DND-41 (cell line): ENCODE results near the gene NIBAN1.

Source experiments
- ATAC-seq: fragments of 200-7000 bp; cut with Tn5 transposase; 3 replicates; pipeline ENCODE4 v1.9.1; 2021; ENCODE audit warnings: low read depth; ENCODE audit not compliant: insufficient read depth
- DNase-seq: peaks from one replicate; pipeline ENCODE4 v3.0.0-alpha.2; 2020
- H2AFZ ChIP-seq: 2 replicates; pipeline ENCODE4 v1.6.0; 2012; ENCODE audit warnings: low read depth, low read length
- H3K27ac ChIP-seq: 2 replicates; pipeline ENCODE4 v1.5.1; 2012; ENCODE audit warnings: low read length, inconsistent platforms
- H3K27me3 ChIP-seq: fragments of 200-600 bp; sonication (generic); 2 replicates; pipeline ENCODE4 v1.6.0; 2012; ENCODE audit warnings: low read length, mild to moderate bottlenecking, inconsistent platforms; ENCODE audit not compliant: insufficient read depth, poor library complexity
- H3K36me3 ChIP-seq: 2 replicates; pipeline ENCODE4 v1.5.1; 2012; ENCODE audit warnings: low read length, inconsistent platforms; ENCODE audit not compliant: insufficient read depth
- H3K4me1 ChIP-seq: 2 replicates; pipeline ENCODE4 v1.5.1; 2012; ENCODE audit warnings: mild to moderate bottlenecking, low read length; ENCODE audit not compliant: insufficient read depth
- H3K4me2 ChIP-seq: 2 replicates; pipeline ENCODE4 v1.6.0; 2012; ENCODE audit warnings: mild to moderate bottlenecking, moderate library complexity, low read length, inconsistent platforms; ENCODE audit not compliant: insufficient read depth
- H3K4me3 ChIP-seq, 2 experiments: fragments of 200-600 bp in 1 of 2; shearing (Covaris generic) in 1 of 2; 2 replicates each; pipeline ENCODE4 v1.5.1; 2012 to 2016; ENCODE audit warnings: inconsistent platforms in 2 of 2, low read length in 2 of 2, mild to moderate bottlenecking in 2 of 2, low read depth in 1 of 2, moderate library complexity in 1 of 2
- H3K79me2 ChIP-seq: 2 replicates; pipeline ENCODE4 v1.6.0; 2012; ENCODE audit warnings: low read length, inconsistent platforms; ENCODE audit not compliant: insufficient read depth
- H3K9ac ChIP-seq: 2 replicates; pipeline ENCODE4 v1.6.0; 2012; ENCODE audit warnings: low read depth, mild to moderate bottlenecking, inconsistent platforms, low read length, moderate library complexity
- H3K9me3 ChIP-seq: 2 replicates; pipeline ENCODE4 v1.5.1; 2012; ENCODE audit warnings: low read length, moderate library complexity, mild to moderate bottlenecking, inconsistent platforms; ENCODE audit not compliant: insufficient read depth, severe bottlenecking
- H4K20me1 ChIP-seq: 2 replicates; pipeline ENCODE4 v1.6.0; 2012; ENCODE audit warnings: low read length; ENCODE audit not compliant: insufficient read depth
- EZH2 ChIP-seq: IDR thresholded peaks from 3 replicates; pipeline ENCODE4 v1.6.1; 2012; ENCODE audit warnings: borderline replicate concordance, low read depth, mild to moderate bottlenecking, moderate library complexity, low read length, inconsistent platforms; ENCODE audit not compliant: severe bottlenecking
- TF ChIP-seq, protein P1 (sequence below): IDR thresholded peaks from 2 replicates; pipeline ENCODE4 v1.5.1; 2012; ENCODE audit warnings: borderline replicate concordance, low read length, moderate library complexity, mild to moderate bottlenecking; ENCODE audit not compliant: poor library complexity, severe bottlenecking; ENCODE audit errors: extremely low read depth

The NIBAN1 gene

DNA sequence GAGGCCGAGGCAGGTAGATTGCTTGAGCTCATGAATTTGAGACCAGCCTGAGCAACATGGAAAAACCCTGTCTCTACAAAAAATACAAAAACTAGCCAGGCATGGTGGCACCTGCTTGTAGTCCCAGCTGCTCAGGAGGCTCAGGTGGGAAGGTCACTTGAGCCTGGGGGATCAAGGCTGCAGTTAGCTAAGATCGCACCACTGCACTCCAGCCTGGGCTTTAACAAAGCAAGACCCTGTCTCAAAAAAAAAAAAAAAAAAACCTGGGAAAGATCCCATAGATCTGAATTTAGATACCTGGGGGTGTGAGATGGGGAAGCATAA lies 32.9 kb downstream of the NIBAN1 start:
- DNase-seq: no peak
- no peaks in the 10 kb centered on the region for H4K20me1 ChIP-seq
- TF ChIP-seq EZH2: no peak
- TF ChIP-seq, protein P1, sequence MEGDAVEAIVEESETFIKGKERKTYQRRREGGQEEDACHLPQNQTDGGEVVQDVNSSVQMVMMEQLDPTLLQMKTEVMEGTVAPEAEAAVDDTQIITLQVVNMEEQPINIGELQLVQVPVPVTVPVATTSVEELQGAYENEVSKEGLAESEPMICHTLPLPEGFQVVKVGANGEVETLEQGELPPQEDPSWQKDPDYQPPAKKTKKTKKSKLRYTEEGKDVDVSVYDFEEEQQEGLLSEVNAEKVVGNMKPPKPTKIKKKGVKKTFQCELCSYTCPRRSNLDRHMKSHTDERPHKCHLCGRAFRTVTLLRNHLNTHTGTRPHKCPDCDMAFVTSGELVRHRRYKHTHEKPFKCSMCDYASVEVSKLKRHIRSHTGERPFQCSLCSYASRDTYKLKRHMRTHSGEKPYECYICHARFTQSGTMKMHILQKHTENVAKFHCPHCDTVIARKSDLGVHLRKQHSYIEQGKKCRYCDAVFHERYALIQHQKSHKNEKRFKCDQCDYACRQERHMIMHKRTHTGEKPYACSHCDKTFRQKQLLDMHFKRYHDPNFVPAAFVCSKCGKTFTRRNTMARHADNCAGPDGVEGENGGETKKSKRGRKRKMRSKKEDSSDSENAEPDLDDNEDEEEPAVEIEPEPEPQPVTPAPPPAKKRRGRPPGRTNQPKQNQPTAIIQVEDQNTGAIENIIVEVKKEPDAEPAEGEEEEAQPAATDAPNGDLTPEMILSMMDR: no peak
- no peak overlapping the region for H3K27ac ChIP-seq
- no peaks in the 10 kb centered on the region for H3K36me3 ChIP-seq
- H3K9me3 ChIP-seq: no peaks in the 10 kb centered on the region
- no peak overlapping the region for H3K9ac ChIP-seq
- H2AFZ ChIP-seq: no peak overlapping the region
- H3K4me3 ChIP-seq: no peak overlapping the region
- no peaks in the 10 kb centered on the region for H3K27me3 ChIP-seq
- no peak overlapping the region for H3K4me2 ChIP-seq
- ATAC-seq: no peak
- H3K4me1 ChIP-seq: no peaks in the 10 kb centered on the region
- no peaks in the 10 kb centered on the region for H3K79me2 ChIP-seq

DNA sequence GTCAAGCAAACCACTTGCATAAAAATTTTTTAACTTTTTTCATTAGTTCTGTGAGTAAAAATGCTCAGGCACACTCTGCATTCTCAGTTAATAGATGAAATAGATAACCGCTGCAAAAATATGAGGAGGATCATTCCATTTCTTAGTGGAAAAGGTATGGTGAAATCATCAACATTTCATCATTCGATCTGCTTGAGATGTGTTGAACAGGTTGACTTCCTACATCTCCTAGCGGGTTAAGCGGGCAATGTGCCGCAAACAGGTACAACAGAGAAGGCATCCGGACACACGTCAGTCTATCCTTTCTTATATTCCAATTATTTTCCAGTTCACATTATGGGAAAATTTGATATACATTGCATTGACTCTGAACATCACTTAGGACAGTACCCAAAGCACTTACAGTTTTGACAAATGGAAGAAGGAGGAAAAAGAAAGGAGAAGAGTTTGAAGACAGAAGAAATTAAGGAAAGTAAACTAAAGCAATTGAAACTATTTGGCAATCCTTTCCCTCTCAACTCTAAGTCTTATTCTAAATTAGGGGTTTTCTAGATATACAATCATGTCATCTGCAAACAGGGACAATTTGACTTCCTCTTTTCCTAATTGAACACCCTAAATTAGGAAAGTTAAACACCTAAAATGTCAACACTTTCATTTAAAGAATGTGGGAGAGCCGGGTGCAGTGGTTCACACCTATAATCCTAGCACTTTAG lies 33.5 kb downstream of the NIBAN1 start:
- Histone ChIP-seq H3K4me2 (no peak overlapping the region), H3K27me3 (no peaks in the 10 kb centered on the region), H4K20me1 (no peaks in the 10 kb centered on the region), H3K4me1 (no peaks in the 10 kb centered on the region), H3K36me3 (no peaks in the 10 kb centered on the region), H3K4me3 (no peak overlapping the region), H3K9ac (no peak overlapping the region), H3K27ac (no peak overlapping the region), H3K79me2 (no peaks in the 10 kb centered on the region), H3K9me3 (no peaks in the 10 kb centered on the region), H2AFZ (no peak overlapping the region)
- DNase-seq (no peak), ATAC-seq (no peak)
- TF ChIP-seq EZH2: no peak
- TF ChIP-seq, protein P1: no peak

DNA sequence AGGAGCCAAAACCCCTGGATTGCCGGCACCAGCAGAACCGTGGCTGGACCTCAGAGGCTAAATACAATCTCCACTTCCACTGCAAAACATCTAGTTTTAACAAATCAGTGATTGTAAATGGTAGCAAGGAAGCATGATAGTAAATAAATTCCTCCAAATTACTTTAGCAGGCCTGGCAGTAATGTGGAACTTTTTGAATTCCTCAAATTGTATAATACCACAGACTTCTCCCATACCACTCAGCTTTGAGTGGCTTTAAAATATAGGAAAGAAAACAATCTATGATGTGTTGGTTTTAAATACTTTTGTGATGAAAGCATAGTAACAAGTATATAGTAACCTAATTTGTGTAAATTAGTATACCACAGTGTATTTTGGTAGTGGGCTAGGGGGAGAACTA lies 34.1 kb downstream of the NIBAN1 start:
- H3K79me2 ChIP-seq: no peaks in the 10 kb centered on the region
- no peak for TF ChIP-seq EZH2
- TF ChIP-seq, protein P1: no peak
- ATAC-seq (no peak), DNase-seq (no peak)
- H3K4me1 ChIP-seq: no peaks in the 10 kb centered on the region
- no peaks in the 10 kb centered on the region for H3K36me3 ChIP-seq
- no peak overlapping the region for H2AFZ ChIP-seq
- H3K9ac ChIP-seq: no peak overlapping the region
- no peak overlapping the region for H3K27ac ChIP-seq
- no peaks in the 10 kb centered on the region for H4K20me1 ChIP-seq
- H3K27me3 ChIP-seq: no peaks in the 10 kb centered on the region
- no peak overlapping the region for H3K4me3 ChIP-seq
- H3K9me3 ChIP-seq: no peaks in the 10 kb centered on the region
- no peak overlapping the region for H3K4me2 ChIP-seq
